Stimulated activated CD8-positive, alpha-beta memory T cell treated with anti-CD3 and anti-CD28 coated beads, Interleukin-12 subunit alpha, Interleukin-12 subunit beta, amount 100 ng/mL, for 4 hours (primary cell): ENCODE data around the gene CLIC1.

Experiments
- DNase-seq: peaks from one replicate; pipeline ENCODE4 v3.0.0-alpha.2; 2020; ENCODE audit warnings: low read depth

Gene CLIC1

DNA sequence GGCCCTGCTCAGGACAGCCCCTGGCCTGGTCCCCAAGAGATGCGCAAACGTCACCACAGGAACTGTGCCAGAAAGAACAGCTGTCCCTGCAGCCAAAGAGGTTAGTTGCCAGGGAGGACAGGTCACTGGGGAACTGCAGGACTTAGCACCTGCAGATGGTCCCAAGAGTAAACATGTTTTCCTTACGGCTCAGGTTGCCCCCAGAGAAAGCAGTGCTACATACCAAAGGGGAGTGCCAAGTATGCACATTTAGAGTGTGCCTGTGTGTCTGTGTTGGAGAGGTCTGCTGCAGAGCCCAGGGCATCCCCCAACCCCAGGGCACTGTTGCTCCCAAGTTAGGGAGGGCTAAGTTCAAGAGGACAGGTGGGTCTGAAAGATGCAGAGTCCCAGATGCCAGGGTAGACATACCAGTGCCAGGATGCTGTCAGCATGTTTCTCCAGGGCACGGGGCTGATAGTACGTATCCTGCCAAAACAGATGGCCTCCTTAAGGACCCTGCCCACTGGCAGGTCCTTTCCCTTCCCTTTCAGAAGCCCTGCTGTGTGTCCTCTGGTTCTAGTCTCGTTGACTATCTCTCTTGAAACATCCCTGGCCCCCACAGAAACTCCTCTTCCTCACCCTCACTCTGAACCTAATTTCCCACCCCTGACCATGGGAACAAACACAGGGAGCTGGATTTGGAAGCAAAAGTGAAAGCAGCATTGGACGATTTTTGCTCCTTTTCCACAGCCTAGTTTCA lies 34.5 kb downstream of the CLIC1 start:
- DNase-seq = no peak

DNA sequence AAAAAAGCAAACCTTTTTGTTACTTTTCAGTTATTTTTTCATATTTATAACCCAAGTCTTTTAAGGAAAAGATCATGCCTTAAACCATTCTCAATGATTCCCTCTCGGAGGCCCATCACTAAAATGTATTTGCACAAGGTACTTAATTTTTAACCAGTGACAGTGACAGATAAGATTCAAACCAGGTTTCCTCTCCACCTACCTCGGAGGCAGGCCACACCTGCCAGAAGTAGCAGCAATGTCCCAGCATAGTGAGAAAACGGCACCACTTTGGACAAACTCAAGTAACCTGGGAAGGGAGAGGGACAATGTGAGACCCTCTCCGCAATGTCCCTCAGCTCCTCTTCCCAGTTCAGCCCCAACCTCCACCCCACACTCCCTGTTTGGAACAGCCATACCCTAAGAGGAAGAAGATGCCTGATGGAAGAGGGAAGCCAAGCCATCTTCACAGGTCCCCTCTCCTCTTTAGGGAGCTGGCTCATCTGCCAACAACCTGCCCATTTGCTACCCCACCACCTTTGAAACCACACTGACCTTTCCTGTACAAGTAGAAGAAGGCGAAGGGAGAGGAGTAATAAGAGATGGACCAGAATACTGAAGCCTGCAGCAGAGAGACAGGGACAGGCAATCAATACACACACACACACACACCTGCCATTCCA lies 35.5 kb downstream of the CLIC1 start:
- DNase-seq = no peak

DNA sequence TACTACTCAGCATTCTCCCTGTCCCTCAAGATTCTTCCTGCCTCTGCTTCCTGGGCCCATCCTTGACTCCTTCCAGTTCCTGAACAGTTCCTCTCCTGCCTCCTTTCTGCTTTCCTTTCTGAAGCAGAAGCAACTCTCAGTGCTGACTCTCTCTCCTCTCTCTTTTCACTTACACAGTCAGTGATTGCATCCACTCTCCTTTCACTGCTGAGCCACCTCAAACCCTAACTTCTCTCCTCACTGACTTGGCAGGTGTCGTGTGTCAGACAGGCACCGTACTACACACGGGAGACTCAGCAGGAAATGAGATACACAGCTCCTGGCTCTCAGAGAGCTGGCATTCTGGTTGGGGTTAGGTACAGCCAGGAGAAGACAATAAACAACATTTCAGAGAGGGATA lies 38.8 kb downstream of the CLIC1 start:
- no peak for DNase-seq

DNA sequence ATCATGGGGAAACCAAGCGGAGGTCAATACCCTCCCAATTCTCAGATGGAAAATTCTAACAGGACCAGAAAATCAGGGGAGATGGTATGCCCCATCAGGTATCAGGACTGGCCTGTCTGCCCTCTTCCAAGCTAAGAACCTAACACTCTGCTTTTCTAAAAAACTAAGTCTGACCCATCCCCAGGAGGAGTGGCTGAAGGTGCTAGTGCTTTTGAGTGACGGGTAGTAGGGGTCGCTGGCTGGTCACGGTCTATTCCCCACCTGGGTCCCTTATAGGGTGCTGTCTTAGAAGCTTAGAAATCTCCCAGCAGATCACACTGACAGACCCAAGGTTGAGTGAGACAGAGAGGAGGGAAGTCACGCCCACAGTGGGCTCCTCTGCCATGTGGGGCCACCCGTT lies 42.8 kb downstream of the CLIC1 start:
- no peak for DNase-seq

DNA sequence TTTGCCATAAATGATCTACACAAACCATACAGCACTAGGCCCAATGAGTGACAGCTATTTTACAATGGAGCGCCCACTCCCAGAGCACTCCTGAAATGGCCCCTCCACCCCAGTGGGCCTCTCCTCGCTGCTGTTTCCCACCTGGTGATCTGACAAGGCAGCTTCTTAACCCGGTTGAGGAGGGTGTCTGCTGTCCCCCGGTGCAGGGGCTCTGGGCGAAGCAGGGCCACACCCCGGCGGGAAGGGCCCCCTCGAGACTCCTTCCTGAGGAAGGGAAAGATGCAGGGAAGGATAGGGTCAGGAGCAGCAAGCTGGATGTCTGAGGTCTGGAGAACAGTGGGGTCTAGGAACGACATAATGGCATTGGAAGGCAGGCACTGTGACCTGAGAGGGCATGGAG lies 43.4 kb downstream of the CLIC1 start:
- DNase-seq = no peak

DNA sequence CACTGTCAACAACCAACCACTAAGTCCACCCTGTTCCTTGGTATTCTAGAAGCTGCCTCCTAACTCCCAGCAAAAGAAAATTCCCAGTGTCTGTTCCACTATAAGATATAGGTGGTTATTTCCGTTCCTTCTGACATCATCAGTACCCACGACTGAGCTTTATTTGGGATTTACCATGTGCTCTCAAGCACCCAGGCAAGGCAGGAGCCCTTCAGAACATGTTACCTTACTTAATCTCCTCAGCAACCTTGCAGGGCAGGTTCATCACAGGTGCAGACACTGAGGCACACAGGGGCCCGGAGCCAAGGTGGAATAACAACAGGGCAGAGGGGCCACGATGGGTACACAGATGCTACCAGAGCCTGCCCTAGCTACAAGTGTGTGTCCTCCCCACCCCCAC lies 44.0 kb downstream of the CLIC1 start:
- no peak for DNase-seq

DNA sequence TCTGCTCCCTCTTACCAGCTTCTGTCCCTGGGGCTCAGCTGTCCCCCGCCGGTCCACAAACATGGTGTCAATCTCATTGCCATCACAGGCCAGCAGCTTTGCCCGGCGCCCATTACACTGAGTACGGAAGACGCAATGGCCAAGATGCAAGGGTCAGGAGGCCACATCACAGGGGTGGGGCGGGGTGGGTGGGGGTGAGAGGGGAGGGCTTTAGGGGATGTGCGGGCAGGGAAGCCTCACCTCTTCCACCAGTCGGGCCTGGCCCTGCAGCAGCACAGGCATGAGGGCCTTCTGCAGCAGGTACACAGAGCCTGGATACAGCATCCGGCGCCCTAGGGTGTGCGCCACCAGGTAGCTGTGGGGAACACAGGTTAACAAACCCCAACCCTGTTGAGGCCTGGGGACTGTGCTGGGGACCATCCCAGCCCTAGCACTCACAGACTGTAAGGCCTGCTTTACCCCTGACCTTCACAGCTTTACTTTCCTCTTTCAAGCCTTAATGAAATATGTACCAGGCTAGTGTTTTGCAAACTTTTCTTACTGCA lies 44.7 kb downstream of the CLIC1 start:
- DNase-seq = no peak

DNA sequence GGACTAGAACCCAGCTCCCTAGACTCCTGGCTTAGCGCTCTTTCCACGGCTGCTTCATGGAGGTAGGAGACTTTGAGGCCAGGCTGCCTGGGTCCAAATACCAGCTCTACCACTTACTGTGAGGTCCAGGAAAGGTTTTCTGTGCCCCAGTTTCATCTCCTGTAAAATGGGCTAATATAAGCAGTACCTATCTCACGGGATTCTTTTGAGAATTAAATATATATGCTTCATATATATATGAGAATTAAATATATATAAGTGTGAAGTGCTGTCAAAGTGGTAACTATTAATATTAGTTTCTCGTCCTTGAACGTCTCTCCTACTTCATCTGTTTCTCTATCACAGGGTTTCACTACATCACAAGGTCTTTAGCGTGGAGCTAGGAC lies 45.3 kb downstream of the CLIC1 start:
- DNase-seq = no peak

DNA sequence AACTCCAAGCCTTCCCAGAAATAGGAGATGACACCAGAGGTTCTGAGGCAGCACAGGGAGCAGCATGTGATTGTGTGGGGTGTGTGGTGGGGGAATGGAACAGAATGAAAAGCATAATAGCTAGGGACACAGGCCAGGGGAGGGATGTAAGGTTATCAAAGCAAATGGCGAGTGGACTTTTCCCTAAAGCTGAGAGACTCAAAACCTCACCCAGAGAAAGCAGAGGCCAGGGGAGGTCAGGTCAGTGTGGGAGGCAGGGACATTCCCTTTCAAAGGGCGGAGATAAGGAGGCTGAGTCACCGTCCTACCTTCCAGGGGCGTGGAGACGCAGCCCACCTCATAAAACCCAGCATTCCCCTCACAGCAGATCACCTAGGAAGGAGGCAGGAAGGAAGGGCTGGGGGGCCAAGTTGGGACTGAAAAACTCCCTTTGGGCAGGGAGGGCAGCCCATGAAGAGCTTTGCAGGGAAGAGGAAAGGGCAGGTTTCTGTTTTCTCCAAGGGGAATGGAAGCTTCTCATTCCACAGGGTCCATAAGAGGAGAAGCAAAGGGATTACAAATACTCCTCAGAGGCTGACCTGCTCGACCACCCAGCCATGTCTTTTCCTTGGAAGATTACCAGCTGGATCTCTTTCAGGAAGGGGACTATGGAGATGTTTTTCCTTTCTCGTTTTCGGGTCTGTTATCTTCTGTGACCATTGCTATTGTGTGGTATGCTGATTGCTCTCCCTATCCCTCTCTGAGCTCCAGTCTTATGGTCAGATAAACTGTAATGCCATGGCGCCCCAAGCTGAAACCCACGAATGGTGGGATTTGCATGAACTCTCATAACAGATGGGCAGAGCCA lies 45.9 kb downstream of the CLIC1 start:
- no peak for DNase-seq

DNA sequence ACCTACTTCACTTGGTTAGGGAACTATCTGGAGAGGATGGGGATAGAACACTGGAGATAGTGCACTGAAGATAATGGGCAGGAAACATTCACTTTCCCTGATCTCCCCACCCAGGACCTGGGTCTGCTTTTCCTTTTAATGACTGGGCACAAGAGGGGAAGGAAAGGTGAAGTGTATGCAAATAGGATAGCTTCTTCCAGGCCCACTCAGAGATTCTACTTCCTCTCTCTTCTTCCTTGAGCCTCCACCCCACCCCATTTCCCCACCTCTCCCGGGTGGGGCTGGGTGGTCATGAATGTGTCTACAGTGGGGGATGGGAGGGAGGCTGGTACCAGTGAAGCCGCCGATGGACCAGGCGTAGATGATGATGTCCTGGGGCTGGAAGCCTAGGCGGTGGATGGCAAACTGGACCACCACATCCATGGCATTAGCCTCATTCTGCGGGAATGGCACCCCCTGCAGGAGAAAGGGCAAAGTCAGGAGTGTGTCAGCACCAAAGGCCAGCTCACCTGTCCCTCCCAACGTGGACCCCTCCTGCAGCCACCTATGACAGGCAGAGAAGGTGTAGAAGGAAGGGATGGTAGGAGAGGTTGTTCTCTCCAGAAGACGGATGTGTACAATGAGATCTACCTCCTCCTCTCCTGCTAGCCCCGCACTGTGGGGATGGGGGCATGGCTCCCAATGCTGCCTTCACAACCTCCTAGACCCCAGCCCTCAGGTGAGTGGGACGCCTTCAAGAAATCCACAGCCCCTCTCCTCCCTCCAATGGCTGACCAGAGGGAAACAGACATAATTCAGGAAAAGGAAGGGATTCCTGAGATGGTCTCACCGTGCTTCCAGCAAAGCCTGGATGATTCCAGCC lies 46.9 kb downstream of the CLIC1 start:
- no peak for DNase-seq

DNA sequence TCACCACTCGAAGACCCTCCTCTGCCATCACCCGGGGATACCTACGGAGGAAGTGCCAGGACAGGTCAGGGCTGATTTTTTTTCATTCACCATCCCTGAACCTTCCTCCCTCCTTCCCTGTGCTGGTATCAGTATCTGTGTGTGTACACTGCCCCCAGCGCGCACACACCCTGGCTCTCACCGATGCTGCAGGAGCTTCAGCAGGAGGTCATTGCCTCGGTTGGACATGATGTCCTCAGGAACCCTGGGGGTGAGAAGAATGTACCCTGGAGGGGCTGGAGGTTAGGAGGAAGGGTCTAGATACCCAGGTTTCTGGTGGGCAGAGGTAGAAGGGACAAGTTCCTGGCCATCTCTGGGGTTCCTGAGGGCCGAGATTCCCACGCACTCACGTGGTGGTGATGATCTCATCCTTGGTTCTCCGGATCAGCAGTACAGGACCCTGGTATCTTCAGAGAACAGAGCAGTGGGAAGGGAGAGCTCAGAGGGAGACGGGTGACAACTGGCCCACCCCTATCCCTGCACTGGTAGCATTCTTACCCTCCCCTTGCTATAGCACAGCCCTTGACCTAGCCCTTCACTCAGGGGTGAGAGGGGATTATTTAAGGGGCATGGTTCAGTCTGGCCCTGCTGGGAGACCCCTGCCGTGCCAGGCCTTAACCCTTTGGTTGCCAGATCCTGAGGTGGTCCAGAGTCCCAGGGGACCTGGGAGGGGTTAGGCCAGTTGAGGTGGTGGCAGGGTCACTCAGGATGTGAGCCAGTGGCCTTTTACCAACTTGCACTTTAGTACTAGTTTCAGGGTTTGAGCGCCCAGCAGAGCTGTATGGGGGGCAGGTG lies 48.3 kb downstream of the CLIC1 start:
- DNase-seq = no peak

DNA sequence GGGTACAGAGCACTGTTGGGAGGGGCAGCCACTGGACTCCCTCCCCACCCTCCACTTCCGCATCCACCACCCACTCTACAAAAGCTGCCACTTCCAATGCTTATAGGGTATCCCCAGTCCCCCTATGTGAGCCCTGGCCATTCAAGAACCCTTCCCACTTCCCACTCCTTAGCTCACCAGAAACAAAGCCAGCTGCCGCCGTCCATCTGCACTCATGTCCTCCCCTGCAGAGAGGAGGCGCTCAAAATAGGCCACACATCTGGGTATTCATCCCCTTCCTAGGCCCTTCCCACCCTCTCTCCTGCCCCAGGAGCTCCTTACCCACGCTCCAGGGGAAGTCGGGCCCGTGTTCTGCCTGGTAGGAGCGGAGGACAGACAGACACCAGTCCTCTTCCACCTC lies 49.0 kb downstream of the CLIC1 start:
- DNase-seq = no peak

DNA sequence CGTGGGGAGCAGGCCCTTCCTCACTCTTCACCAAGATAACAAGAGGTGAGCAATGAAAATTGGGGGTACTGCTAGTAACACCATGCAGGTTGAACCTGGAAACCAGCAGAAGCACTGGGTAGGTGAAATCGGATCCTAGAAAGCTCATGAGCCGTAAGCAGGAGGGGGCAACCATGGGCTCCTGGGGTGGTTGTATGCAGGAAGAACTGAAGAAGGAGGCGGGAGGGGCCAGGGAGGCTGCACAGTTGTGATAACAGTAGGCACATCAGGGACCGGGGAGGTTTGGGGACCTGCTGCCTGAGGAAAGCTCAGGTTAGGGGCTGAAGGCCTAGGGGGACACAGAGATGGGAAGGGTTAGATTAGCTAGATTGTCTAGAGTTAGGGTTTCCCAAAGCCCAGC lies 49.8 kb downstream of the CLIC1 start:
- no peak for DNase-seq

DNA sequence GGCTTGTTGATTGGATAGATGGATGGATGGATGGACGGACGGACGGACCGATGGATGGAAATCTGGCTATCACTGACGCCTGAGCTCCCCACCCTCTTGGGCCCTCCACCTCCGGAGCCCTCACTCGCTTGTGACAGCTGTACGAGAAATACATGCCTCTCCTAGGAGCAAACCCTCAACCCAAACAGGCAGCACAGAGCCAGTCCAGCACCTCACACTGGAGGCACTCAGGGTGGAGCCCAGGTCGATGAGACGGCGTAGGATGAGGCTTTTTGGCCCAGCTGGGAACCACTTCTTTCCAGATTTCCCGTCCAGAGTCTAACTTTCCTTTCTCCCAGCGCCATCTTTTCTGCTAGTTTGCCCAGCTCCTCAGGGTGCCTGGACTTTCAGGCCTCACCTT lies 52.7 kb downstream of the CLIC1 start:
- no peak for DNase-seq

DNA sequence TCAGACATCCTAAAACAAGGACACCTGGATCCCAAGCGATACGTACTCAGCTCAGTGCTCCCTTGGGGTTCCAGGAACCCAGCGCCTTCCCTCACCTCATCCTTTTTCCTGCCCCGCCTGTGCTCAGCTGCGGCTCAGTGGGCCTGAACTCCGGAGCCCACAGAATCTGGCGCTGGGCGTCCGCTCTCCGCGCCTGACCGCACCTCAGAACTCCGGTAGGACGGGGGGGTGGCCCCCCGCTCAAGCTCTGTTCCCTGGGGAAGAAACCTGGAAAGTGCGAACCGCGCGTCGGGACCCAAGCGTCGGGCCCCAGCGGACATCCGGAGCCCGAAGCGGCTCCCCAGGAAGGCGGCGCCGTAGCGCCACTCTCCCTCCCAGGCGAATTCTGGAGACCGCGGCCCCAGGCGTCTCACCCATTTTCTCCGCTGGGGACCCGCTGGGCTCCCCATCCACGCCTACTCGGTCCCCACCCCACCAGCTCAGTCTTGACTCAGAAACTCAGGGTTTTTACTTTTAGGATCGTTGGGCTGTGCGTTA lies 55.1 kb downstream of the CLIC1 start:
- DNase-seq = no peak
